Measurements from ENCODE around the gene ALOX5.
"Not testable (repeated sequence)": the region's sequence is repeated elsewhere in the genome, so short reads cannot be mapped to it uniquely, and the experiment has no call there.

The ALOX5 gene

GRCh38 chr10:45373576-45374349, at the start of gene ALOX5:
Gene ALOX5 (plus strand): TSS chr10:45374216. CDS start chr10:45374280, 64 bp downstream.
- no peak for DNase-seq (ENCODE audit: low read depth, low spot score)

DNA sequence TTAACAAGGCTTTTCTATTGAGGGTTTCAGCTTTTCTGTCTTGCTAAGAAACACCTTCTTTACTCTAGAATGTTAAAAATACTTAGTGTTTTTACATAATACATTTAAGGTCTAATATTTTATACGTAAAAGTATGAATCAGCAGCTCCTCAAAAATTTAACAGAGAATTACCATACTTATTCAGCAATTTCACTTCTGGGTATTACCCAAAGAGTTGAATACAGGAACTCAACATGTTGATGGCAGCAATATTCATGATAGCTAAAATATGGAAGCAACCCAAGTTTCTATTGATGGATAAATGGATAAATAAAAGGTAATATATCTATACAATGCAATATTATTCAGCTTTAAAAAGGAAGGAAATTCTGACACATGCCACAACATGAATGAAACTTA, 48.9 kb upstream of the ALOX5 start:
- DNase-seq (ENCODE audit: low read depth, low spot score), result no peak

DNA sequence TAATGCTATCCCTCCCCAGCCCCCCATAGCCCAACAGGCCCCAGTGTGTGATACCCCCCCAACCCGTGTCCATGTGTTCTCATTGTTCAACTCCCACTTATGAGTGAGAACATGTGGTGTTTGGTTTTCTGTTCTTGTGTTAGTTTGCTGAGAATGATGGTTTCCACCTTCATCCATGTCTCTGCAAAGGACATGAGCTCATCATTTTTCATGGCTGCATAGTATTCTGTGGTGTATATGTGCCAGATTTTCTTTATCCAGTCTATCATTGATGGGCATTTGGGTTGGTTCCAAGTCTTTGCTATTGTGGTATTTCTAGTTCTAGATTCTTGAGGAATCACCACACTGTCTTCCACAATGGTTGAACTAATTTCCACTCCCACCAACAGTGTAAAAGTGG, 47.2 kb upstream of the ALOX5 start:
- not testable (repeated sequence) for DNase-seq (ENCODE audit: low read depth, low spot score)

DNA sequence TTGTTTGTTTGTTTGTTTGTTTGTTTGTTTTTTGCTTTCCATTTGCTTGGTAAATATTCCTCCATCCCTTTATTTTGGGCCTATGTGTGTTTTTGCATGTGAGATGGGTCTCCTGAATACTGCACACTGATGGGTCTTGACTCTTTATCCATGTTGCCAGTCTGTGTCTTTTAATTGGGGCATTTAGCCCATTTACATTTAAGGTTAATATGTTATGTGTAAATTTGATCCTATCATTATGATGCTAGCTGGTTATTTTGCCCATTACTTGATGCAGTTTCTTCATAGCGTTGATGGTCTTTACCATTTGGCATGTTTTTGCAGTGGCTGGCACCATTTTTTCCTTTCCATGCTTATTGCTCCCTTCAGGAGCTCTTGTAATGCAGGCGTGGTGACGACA, 42.2 kb upstream of the ALOX5 start:
- not testable (repeated sequence) for DNase-seq (ENCODE audit: low read depth, low spot score)

- DNase-seq (ENCODE audit: low read depth, low spot score), result no peak
These were observed 34.1 kb upstream of the ALOX5 start for GRCh38 chr10:45339894-45340293.

DNA sequence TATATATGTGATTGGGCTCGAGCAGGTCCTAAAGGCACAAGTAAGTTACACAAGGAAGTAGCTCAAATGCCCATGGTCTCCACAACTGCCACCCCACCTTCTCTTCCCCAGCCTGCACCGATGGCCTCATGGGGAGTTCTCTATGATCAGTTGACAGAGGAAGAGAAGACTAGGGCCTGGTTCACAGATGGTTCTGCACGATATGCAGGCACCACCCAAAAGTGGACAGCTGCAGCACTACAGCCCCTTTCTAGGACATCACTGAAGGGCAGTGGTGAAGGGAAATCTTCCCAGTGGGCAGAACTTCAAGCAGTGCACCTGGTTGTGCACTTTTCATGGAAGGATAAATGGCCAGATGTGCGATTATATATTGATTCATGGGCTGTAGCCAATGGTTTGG, 33.6 kb upstream of the ALOX5 start:
- DNase-seq (ENCODE audit: low read depth, low spot score), result not testable (repeated sequence)

DNA sequence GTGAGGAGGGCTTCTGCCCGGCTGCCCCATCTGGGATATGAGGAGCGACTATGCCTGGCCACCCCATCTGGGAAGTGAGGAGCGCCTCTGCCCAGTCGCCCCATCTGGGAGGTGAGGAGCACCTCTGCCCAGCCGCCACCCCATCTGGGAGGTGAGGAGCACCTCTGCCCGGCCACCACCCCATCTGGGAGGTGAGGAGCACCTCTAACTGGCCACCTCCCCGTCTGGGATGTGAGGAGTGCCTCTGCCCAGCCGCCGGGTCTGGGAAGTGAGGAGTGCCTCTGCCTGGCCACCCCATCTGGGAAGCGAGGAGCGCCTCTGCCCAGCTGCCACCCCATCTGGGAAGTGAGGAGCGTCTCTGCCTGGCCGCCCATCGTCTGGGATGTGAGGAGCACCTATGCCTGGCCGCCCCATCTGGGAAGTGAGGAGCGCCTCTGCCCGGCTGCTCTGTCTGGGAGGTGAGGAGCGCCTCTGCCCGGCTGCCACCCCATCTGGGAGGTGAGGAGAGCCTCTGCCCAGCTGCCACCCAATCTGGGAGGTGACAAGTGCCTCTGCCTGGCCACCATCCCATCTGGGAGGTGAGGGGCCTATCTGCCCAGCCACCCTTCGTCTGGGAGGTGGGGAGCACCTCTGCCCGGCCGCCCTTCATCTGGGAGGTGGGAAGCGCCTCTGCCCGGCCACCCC, 27.2 kb upstream of the ALOX5 start:
- DNase-seq (ENCODE audit: low read depth, low spot score), result not testable (repeated sequence)

DNA sequence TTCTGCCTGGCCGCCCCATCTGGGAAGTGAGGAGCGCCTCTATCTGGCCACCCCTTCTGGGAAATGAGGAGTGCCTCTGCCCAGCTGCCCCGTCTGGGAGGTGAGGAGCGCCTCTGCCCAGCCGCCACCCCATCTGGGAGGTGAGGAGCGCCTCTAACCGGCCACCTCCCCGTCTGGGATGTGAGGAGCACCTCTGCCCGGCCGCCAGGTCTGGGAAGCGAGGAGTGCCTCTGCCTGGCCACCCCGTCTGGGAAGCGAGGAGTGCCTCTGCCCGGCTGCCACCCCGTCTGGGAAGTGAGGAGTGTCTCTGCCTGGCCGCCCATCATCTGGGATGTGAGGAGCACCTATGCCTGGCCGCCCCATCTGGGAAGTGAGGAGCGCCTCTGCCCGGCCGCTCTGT, 26.6 kb upstream of the ALOX5 start:
- not testable (repeated sequence) for DNase-seq (ENCODE audit: low read depth, low spot score)

DNA sequence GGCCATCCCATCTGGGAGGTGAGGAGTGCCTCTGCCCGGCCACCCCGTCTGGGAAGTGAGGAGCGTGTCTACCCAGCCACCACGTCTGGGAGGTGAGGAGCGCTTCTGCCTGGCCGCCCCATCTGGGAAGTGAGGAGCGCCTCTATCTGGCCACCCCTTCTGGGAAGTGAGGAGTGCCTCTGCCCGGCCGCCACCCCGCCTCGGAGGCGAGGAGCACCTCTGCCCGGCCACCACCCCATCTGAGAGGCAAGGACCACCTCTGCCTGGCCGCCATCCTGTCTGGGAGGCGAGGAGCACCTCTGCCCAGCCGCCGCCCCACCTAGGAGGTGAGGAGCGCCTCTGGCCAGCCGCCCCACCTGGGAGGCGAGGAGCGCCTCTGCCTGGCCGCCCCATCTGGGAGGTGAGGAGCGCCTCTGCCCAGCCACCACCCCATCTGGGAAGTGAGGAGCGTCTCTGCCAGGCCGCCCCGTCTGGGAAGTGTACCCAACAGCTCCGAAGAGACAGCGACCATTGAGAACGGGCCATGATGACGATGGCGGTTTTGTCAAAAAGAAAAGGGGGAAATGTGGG, 25.7 kb upstream of the ALOX5 start:
- DNase-seq (ENCODE audit: low read depth, low spot score), result not testable (repeated sequence)

- DNase-seq (ENCODE audit: low read depth, low spot score), result no peak
These were observed 20.8 kb upstream of the ALOX5 start for GRCh38 chr10:45353186-45353585.

GRCh38 chr10:45354261-45354660, 19.8 kb upstream of the ALOX5 start:
- no peak for DNase-seq (ENCODE audit: low read depth, low spot score)

- no peak for DNase-seq (ENCODE audit: low read depth, low spot score)
These were observed 18.5 kb upstream of the ALOX5 start for GRCh38 chr10:45355494-45355893.

DNA sequence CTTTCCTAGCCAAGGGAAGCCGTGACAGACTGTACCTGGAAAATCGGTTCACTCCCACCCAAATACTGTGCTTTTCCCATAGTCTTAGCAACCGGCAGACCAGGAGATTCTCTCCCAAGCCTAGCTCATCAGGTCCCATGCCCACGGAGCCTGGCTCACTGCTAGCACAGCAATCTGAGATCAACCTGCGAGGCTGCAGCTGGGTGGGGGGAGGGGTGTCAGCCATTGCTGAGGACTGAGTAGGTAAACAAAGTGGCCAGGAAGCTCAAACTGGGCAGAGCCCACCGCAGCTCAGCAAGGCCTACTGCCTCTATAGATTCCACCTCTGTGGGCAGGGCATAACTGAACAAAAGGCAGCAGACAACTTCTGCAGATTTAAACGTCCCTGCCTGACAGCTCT, 15.1 kb upstream of the ALOX5 start:
- DNase-seq (ENCODE audit: low read depth, low spot score), result not testable (repeated sequence)

DNA sequence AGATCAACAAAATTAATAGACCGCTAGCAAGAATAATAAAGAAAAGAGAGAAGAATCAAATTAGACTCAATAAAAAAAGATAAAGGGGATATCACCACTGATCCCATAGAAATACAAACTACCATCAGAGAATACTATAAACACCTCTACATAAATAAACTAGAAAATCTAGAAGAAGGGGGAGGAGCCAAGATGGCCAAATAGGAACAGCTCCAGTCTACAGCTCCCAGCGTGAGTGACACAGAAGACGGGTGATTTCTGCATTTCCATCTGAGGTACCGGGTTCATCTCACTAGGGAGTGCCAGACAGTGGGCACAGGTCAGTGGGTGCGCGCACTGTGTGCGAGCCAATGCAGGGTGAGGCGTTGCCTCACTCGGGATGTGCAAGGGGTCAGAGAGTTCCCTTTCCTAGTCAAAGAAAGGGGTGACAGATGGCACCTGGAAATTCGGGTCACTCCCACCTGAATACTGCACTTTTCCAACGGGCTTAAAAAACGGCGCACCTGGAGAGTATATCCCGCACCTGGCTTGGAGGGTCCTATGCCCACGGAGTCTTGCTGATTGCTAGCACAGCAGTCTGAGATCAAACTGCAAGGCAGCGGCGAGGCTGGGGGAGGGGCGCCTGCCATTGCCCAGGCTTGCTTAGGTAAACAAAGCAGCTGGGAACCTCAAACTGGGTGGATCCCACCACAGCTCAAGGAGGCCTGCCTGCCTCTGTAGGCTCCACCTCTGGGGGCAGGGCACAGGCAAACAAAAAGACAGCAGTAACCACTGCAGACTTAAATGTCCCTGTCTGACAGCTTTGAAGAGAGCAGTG, 11.8 kb upstream of the ALOX5 start:
- not testable (repeated sequence) for DNase-seq (ENCODE audit: low read depth, low spot score)

DNA sequence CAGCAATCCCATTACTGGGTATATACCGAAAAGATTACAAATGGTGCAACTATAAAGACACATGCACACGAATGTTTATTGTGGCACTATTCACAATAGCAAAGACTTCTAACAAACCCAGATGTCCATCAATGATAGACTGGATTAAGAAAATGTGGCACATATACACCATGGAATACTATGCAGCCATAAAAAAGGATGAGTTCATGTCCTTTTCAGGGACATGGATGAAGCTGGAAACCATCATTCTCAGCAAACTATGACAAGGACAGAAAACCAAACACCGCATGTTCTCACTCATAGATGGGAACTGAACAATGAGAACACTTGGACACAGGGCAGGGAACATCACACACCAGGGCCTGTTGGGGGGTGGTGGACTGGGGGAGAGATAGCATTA, 6.4 kb upstream of the ALOX5 start:
- not testable (repeated sequence) for DNase-seq (ENCODE audit: low read depth, low spot score)

GRCh38 chr10:45368181-45368580, 5.8 kb upstream of the ALOX5 start:
- no peak for DNase-seq (ENCODE audit: low read depth, low spot score)

- DNase-seq (ENCODE audit: low read depth, low spot score), result no peak
These were observed 3.6 kb upstream of the ALOX5 start for GRCh38 chr10:45370202-45370955.

DNA sequence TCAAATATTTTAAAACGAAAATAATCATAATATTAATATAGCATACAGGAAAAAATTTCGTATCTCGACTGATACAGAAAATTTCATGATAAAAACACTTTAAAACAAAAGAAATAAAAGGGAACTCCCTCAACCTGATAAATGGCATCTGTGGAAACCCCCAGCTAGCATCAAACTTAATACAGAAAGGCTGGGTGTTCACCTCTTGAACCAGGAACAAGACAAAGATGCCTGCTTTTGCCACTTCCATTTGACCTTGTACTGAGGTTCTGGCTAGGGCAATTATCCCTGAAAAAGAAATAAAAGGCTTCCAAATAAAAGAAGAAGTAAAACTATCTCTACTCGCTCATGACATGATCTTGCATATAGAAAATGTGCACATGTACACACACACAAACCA, 2.5 kb upstream of the ALOX5 start:
- no peak for DNase-seq (ENCODE audit: low read depth, low spot score)

- DNase-seq (ENCODE audit: low read depth, low spot score), result no peak
These were observed 1.6 kb upstream of the ALOX5 start for GRCh38 chr10:45372251-45372951.

GRCh38 chr10:45373003-45373575, 927 bp upstream of the ALOX5 start:
- DNase-seq (ENCODE audit: low read depth, low spot score), result no peak

All from iPS DF 19.7 (cell line).